ENCODE measurements around the gene SYNDIG1. TPM values are rescaled to one million over a fixed set of nuclear protein-coding genes. Genes with fewer than 3 reads are reported as not detected.

Gene SYNDIG1
- total and polyA plus RNA-seq, 4 donors: 0.20 to 5.0 (median 0.63) TPM

- no peak for ATAC-seq (ENCODE audit: insufficient read depth, low FRiP score)
Observed at GRCh38 chr20:24452016-24452415, 17.4 kb upstream of the SYNDIG1 start.

GRCh38 chr20:24452498-24453127, 16.8 kb upstream of the SYNDIG1 start:
- no peak for TF ChIP-seq CTCF (IDR thresholded peaks at IDR 0.05; ENCODE audit: control extremely low read depth, extremely low read depth)
- H3K9ac ChIP-seq (ENCODE audit: insufficient read depth in 1 of 2, low read length in 2 of 2): no peak overlapping the region
- H3K4me3 ChIP-seq: no peak overlapping the region
- WGBS, 2 donors: 88 to 94% methylated on average over 9 of the region's 9 CpGs
- no peak overlapping the region for H3K27ac ChIP-seq (ENCODE audit: low read depth in 1 of 2, low read length in 1 of 2)
- no peak for DNase-seq
- peaks cover 0 to 8% (median 0%) of the 10 kb centered on the region in 5 donors for H3K4me1 ChIP-seq (ENCODE audit: control insufficient read depth in 5 of 5, insufficient read depth in 5 of 5, low read length in 5 of 5)
- no peaks in the 10 kb centered on the region for H3K27me3 ChIP-seq (ENCODE audit: control insufficient read depth in 3 of 3, insufficient read depth in 3 of 3, low read length in 2 of 3)
- no peaks in the 10 kb centered on the region for H3K36me3 ChIP-seq (ENCODE audit: control insufficient read depth in 4 of 4, insufficient read depth in 4 of 4, low read length in 4 of 4)
- ATAC-seq (ENCODE audit: insufficient read depth, low FRiP score): no peak
- H3K9me3 ChIP-seq (ENCODE audit: control insufficient read depth in 4 of 4, insufficient read depth in 3 of 4, low read length in 3 of 4): peaks cover 0 to 4% (median 0%) of the 10 kb centered on the region in 4 donors

More at GRCh38 chr20:24452016-24452415, 17.4 kb upstream of the SYNDIG1 start:
- Histone ChIP-seq H3K27ac (ENCODE audit: low read depth in 1 of 2, low read length in 1 of 2) (no peak overlapping the region), H3K9ac (ENCODE audit: insufficient read depth in 1 of 2, low read length in 2 of 2) (no peak overlapping the region), H3K27me3 (ENCODE audit: control insufficient read depth in 3 of 3, insufficient read depth in 3 of 3, low read length in 2 of 3) (no peaks in the 10 kb centered on the region), H3K4me3 (no peak overlapping the region), H3K4me1 (ENCODE audit: control insufficient read depth in 5 of 5, insufficient read depth in 5 of 5, low read length in 5 of 5) (peaks cover 0 to 8% (median 0%) of the 10 kb centered on the region in 5 donors), H3K36me3 (ENCODE audit: control insufficient read depth in 4 of 4, insufficient read depth in 4 of 4, low read length in 4 of 4) (no peaks in the 10 kb centered on the region), H3K9me3 (ENCODE audit: control insufficient read depth in 4 of 4, insufficient read depth in 3 of 4, low read length in 3 of 4) (peaks cover 0 to 7% (median 0%) of the 10 kb centered on the region in 4 donors)
- 78 to 96% methylated on average over 8 of the region's 8 CpGs for WGBS, 2 donors
- DNase-seq: no peak
- TF ChIP-seq CTCF (IDR thresholded peaks at IDR 0.05; ENCODE audit: control extremely low read depth, extremely low read depth): no peak

GRCh38 chr20:24453869-24454268, 15.6 kb upstream of the SYNDIG1 start:
- Histone ChIP-seq H3K36me3 (ENCODE audit: control insufficient read depth in 4 of 4, insufficient read depth in 4 of 4, low read length in 4 of 4) (no peaks in the 10 kb centered on the region), H3K4me1 (ENCODE audit: control insufficient read depth in 5 of 5, insufficient read depth in 5 of 5, low read length in 5 of 5) (peaks cover 0 to 8% (median 0%) of the 10 kb centered on the region in 5 donors), H3K4me3 (no peak overlapping the region), H3K27me3 (ENCODE audit: control insufficient read depth in 3 of 3, insufficient read depth in 3 of 3, low read length in 2 of 3) (no peaks in the 10 kb centered on the region), H3K27ac (ENCODE audit: low read depth in 1 of 2, low read length in 1 of 2) (no peak overlapping the region), H3K9me3 (ENCODE audit: control insufficient read depth in 4 of 4, insufficient read depth in 3 of 4, low read length in 3 of 4) (peaks cover 0 to 6% (median 0%) of the 10 kb centered on the region in 4 donors), H3K9ac (ENCODE audit: insufficient read depth in 1 of 2, low read length in 2 of 2) (no peak overlapping the region)
- 11 to 18% methylated on average over 2 of the region's 2 CpGs for WGBS, 2 donors
- no peak for ATAC-seq (ENCODE audit: insufficient read depth, low FRiP score)
- no peak for TF ChIP-seq CTCF (IDR thresholded peaks at IDR 0.05; ENCODE audit: control extremely low read depth, extremely low read depth)
- peak in 2 of 3 donors; percentile 57 to 74 for DNase-seq

All from lung (tissue), 12 donors.